H1 (cell line): Measurements from ENCODE around the gene CCDC179. TPM values are rescaled to one million over a fixed set of nuclear protein-coding genes. Genes with fewer than 3 reads are reported as not detected.

Source experiments
- CTCF ChIA-PET: fragments of 300-600 bp; sonication (Branson Sonifier 250); formaldehyde crosslinking; loops from one replicate; lab custom pipeline; 2021; ENCODE audit not compliant: partially characterized antibody; lab: Charles Lee
- POLR2A ChIA-PET: fragments of 300-600 bp; sonication (Branson Sonifier 250); formaldehyde crosslinking; loops from one replicate; lab custom pipeline; 2021; ENCODE audit warnings: inconsistent platforms; ENCODE audit not compliant: partially characterized antibody; lab: Charles Lee
- DNase-seq, 2 experiments: peaks; one replicate each; pipeline versions ENCODE4 v3.0.0 to v3.0.0-alpha.2; 2010 to 2022; ENCODE audit warnings: low spot score in 2 of 2, low read depth in 1 of 2, mixed read lengths in 1 of 2
- FAIRE-seq: peaks from 2 replicates; lab custom pipeline; 2011; peaks lifted over from hg19 to GRCh38; lab: Jason Lieb, UNC
- H2AFZ ChIP-seq: 2 replicates; pipeline ENCODE4 v1.8.1; 2012; ENCODE audit warnings: low read length, inconsistent platforms
- H2AK5ac ChIP-seq: 2 replicates; pipeline ENCODE4 v1.6.1; 2013; ENCODE audit warnings: low read depth, low read length
- H2BK120ac ChIP-seq: replicated peaks from 2 replicates; pipeline ENCODE3; 2013; ENCODE audit warnings: low read depth, low read length, inconsistent platforms
- H2BK12ac ChIP-seq: 2 replicates; pipeline ENCODE4 v1.6.1; 2013; ENCODE audit warnings: low read depth, low read length
- H2BK15ac ChIP-seq: 2 replicates; pipeline ENCODE4 v1.6.1; 2013; ENCODE audit warnings: low read length
- H2BK20ac ChIP-seq: 2 replicates; pipeline ENCODE4 v1.6.1; 2013; ENCODE audit warnings: low read length
- H2BK5ac ChIP-seq: 2 replicates; pipeline ENCODE4 v1.6.1; 2013; ENCODE audit warnings: low read depth, low read length
- H3K14ac ChIP-seq: 2 replicates; pipeline ENCODE4 v1.6.1; 2013; ENCODE audit warnings: inconsistent platforms; ENCODE audit not compliant: insufficient read length
- H3K18ac ChIP-seq: 2 replicates; pipeline ENCODE4 v1.6.1; 2013; ENCODE audit warnings: low read length; ENCODE audit errors: extremely low read depth
- H3K23ac ChIP-seq: 2 replicates; pipeline ENCODE4 v1.6.1; 2013; ENCODE audit warnings: inconsistent platforms; ENCODE audit not compliant: insufficient read length
- H3K23me2 ChIP-seq: 2 replicates; pipeline ENCODE4 v1.6.1; 2013; ENCODE audit warnings: low read depth, low read length
- H3K27ac ChIP-seq: 2 replicates; pipeline ENCODE4 v1.6.1; 2011; ENCODE audit warnings: low read depth, low read length, inconsistent platforms
- H3K27me3 ChIP-seq, 4 experiments: replicated peaks in 1 of 4; 1 replicate in 1 of 4; 2 replicates in 3 of 4; pipeline versions ENCODE4 v1.6.1 to v1.8.1; 2011 to 2013; ENCODE audit warnings: low read length in 3 of 4, mild to moderate bottlenecking in 3 of 4, inconsistent platforms in 2 of 4, mixed read lengths in 2 of 4, moderate library complexity in 1 of 4; ENCODE audit not compliant: control insufficient read depth in 3 of 4, insufficient read depth in 3 of 4; ENCODE audit errors: extremely low read depth in 1 of 4
- H3K36me3 ChIP-seq, 4 experiments: 2 replicates each; pipeline versions ENCODE4 v1.6.1 to v1.8.1; 2011 to 2013; ENCODE audit warnings: mild to moderate bottlenecking in 4 of 4, low read length in 3 of 4, moderate library complexity in 2 of 4, control low read depth in 1 of 4, inconsistent platforms in 1 of 4; ENCODE audit not compliant: insufficient read depth in 4 of 4, control insufficient read depth in 2 of 4
- H3K4ac ChIP-seq: replicated peaks from 2 replicates; pipeline ENCODE3; 2013; ENCODE audit warnings: low read length, low read depth, mixed read lengths, inconsistent platforms; ENCODE audit not compliant: insufficient read length
- H3K4me1 ChIP-seq, 4 experiments: replicated peaks in 1 of 4; 1 replicate in 1 of 4; 2 replicates in 3 of 4; pipeline versions ENCODE4 v1.6.1 to v1.8.1; 2011 to 2013; ENCODE audit warnings: low read length in 3 of 4, inconsistent platforms in 2 of 4, mixed read lengths in 1 of 4; ENCODE audit not compliant: insufficient read depth in 4 of 4, control insufficient read depth in 3 of 4
- H3K4me2 ChIP-seq, 2 experiments: 2 replicates each; pipeline versions ENCODE4 v1.6.1 to v1.8.1; 2011 to 2013; ENCODE audit warnings: low read depth in 2 of 2, low read length in 2 of 2, control low read depth in 1 of 2, inconsistent platforms in 1 of 2, mild to moderate bottlenecking in 1 of 2; ENCODE audit not compliant: insufficient read depth in 1 of 2
- H3K4me3 ChIP-seq, 4 experiments: fragments of 200-600, 300-600 bp in 1 of 4; sonication (generic), shearing (Covaris generic), sonication (Bioruptor Twin) in 1 of 4; 2 replicates each; pipeline versions ENCODE4 v1.5.1 to v1.8.1; 2011 to 2016; ENCODE audit warnings: low read length in 4 of 4, low read depth in 3 of 4, control low read depth in 2 of 4, inconsistent platforms in 2 of 4, mild to moderate bottlenecking in 2 of 4, mixed read lengths in 1 of 4, moderate library complexity in 1 of 4; ENCODE audit not compliant: insufficient read depth in 2 of 4; ENCODE audit errors: extremely low read depth in 1 of 4
- H3K56ac ChIP-seq: replicated peaks from 2 replicates; pipeline ENCODE3; 2013; ENCODE audit warnings: low read depth, mild to moderate bottlenecking, mixed read lengths, low read length, inconsistent platforms; ENCODE audit not compliant: insufficient read length
- H3K79me1 ChIP-seq: 2 replicates; pipeline ENCODE4 v1.6.1; 2013; ENCODE audit warnings: low read depth, low read length, control low read depth
- H3K79me2 ChIP-seq, 2 experiments: 2 replicates each; pipeline versions ENCODE4 v1.6.1 to v1.8.1; 2012 to 2013; ENCODE audit warnings: low read length in 2 of 2, mild to moderate bottlenecking in 2 of 2, inconsistent platforms in 1 of 2; ENCODE audit not compliant: insufficient read depth in 2 of 2, control insufficient read depth in 1 of 2
- H3K9ac ChIP-seq, 4 experiments: replicated peaks in 1 of 4; 1 replicate in 1 of 4; 2 replicates in 3 of 4; pipeline versions ENCODE4 v1.6.1 to v1.8.1; 2011 to 2013; ENCODE audit warnings: low read depth in 3 of 4, low read length in 3 of 4, control low read depth in 2 of 4, mild to moderate bottlenecking in 2 of 4, moderate library complexity in 2 of 4, inconsistent platforms in 1 of 4; ENCODE audit errors: extremely low read depth in 1 of 4
- H3K9me3 ChIP-seq, 2 experiments: 2 replicates each; pipeline versions ENCODE4 v1.6.1 to v1.8.1; 2012 to 2013; ENCODE audit warnings: mild to moderate bottlenecking in 2 of 2, moderate library complexity in 2 of 2, control low read depth in 1 of 2, inconsistent platforms in 1 of 2, low read depth in 1 of 2, low read length in 1 of 2, mixed read lengths in 1 of 2; ENCODE audit not compliant: insufficient read depth in 2 of 2
- H4K20me1 ChIP-seq, 2 experiments: replicated peaks in 1 of 2; 2 replicates each; pipeline versions ENCODE3 to v1.8.1; 2011 to 2013; ENCODE audit warnings: inconsistent platforms in 2 of 2, low read length in 2 of 2, mild to moderate bottlenecking in 1 of 2; ENCODE audit not compliant: insufficient read depth in 2 of 2, control insufficient read depth in 1 of 2
- H4K5ac ChIP-seq: 2 replicates; pipeline ENCODE4 v1.6.1; 2013; ENCODE audit warnings: low read length, low read depth, mixed read lengths, inconsistent platforms; ENCODE audit not compliant: insufficient read length
- H4K8ac ChIP-seq: 2 replicates; pipeline ENCODE4 v1.8.0; 2013; ENCODE audit warnings: mild to moderate bottlenecking, moderate library complexity, low read length, inconsistent platforms; ENCODE audit not compliant: insufficient read depth; ENCODE audit errors: extremely low read depth
- H4K91ac ChIP-seq: replicated peaks from 2 replicates; pipeline ENCODE3; 2013; ENCODE audit warnings: low read length, mixed read lengths, inconsistent platforms; ENCODE audit not compliant: insufficient read length
- ATF3 ChIP-seq: IDR thresholded peaks from 2 replicates; pipeline ENCODE4 v1.6.1; 2011; ENCODE audit warnings: low read depth, mild to moderate bottlenecking, low read length; ENCODE audit not compliant: insufficient read depth
- CREB1 ChIP-seq: IDR thresholded peaks from 2 replicates; pipeline ENCODE4 v1.6.1; 2012; ENCODE audit warnings: inconsistent platforms
- E2F6 ChIP-seq: IDR thresholded peaks from 2 replicates; pipeline ENCODE4 v1.6.1; 2012; ENCODE audit warnings: inconsistent platforms
- GTF2F1 ChIP-seq: IDR thresholded peaks from 2 replicates; pipeline ENCODE4 v1.6.1; 2012; ENCODE audit warnings: low read depth, low read length, improper control_type of control experiment, borderline replicate concordance
- KDM5A ChIP-seq: fragments of 200-600 bp; IDR thresholded peaks from 2 replicates; pipeline ENCODE4 v1.7.1; 2012; ENCODE audit warnings: mild to moderate bottlenecking, low read length, inconsistent platforms, mixed read lengths
- MAX ChIP-seq: IDR thresholded peaks from 2 replicates; pipeline ENCODE4 v1.6.1; 2012; ENCODE audit warnings: inconsistent platforms
- PHF8 ChIP-seq: fragments of 200-600 bp; sonication (generic); conservative IDR thresholded peaks from 2 replicates; pipeline ENCODE4 v1.7.1; 2012; ENCODE audit warnings: low read depth, mild to moderate bottlenecking, inconsistent platforms, low read length, moderate library complexity
- RAD21 ChIP-seq, 2 experiments: IDR thresholded peaks in 1 of 2; conservative IDR thresholded peaks in 1 of 2; 2 replicates each; pipeline ENCODE4 v1.6.1; 2011; ENCODE audit warnings: low read depth in 2 of 2, low read length in 2 of 2, improper control_type of control experiment in 1 of 2, inconsistent platforms in 1 of 2, mild to moderate bottlenecking in 1 of 2, moderate library complexity in 1 of 2
- RXRA ChIP-seq: IDR thresholded peaks from 2 replicates; pipeline ENCODE4 v1.6.1; 2011; ENCODE audit warnings: low read depth, mild to moderate bottlenecking, low read length, moderate library complexity; ENCODE audit not compliant: insufficient read depth
- TBP ChIP-seq: IDR thresholded peaks from 2 replicates; pipeline ENCODE4 v1.6.1; 2011; ENCODE audit warnings: low read depth, low read length, improper control_type of control experiment
- YY1 ChIP-seq: IDR thresholded peaks from 2 replicates; pipeline ENCODE4 v1.6.1; 2011; ENCODE audit warnings: low read depth, mild to moderate bottlenecking, low read length
- WGBS, 2 experiments: shearing (Covaris generic) in 1 of 2; methylation state at CpG; one replicate each; pipeline versions ENCODE4 v1.1.6 to v1.1.7; 2013 to 2015; ENCODE audit warnings: low lambda C conversion rate in 2 of 2, mixed read lengths in 2 of 2, inconsistent platforms in 1 of 2, low coverage in 1 of 2, missing lambda C conversion rate in 1 of 2; ENCODE audit not compliant: insufficient replicate concordance in 2 of 2, insufficient coverage in 1 of 2, insufficient read length in 1 of 2; ENCODE audit errors: extremely low coverage in 1 of 2, missing lambda C conversion rate in 1 of 2; 5-methylcytosine and 5-hydroxymethylcytosine counted together
- polyA plus RNA-seq, 7 experiments: library from polyadenylated mRNA; depleted of rRNA in 3 of 7; stranded (reverse) in 5 of 7; unstranded in 2 of 7; fragments of >200 nt in 5 of 7; fragments of 200-250 nt in 2 of 7; gene quantifications; 1 replicate in 5 of 7; 2 replicates in 1 of 7; 4 replicates in 1 of 7; pipeline versions ENCODE4 v1.2.1 to v1.2.3, GENCODE V29; 2011 to 2013; ENCODE audit warnings: missing spikeins in 2 of 7, mixed read lengths in 2 of 7
- total RNA-seq: library from RNA; stranded (reverse); fragmentation: NEBNext Ultra II Directional; extraction: Animal tissue kit (Norgen Biotek cat#: 25700); gene quantifications from 2 replicates; pipeline ENCODE4 v1.2.1, GENCODE V29; 2021

The CCDC179 gene
- total and polyA plus RNA-seq, 2 of the 8 experiments (the other 6 are each of a cell fraction or from before 2014, with no cell fraction given) = not detected

DNA sequence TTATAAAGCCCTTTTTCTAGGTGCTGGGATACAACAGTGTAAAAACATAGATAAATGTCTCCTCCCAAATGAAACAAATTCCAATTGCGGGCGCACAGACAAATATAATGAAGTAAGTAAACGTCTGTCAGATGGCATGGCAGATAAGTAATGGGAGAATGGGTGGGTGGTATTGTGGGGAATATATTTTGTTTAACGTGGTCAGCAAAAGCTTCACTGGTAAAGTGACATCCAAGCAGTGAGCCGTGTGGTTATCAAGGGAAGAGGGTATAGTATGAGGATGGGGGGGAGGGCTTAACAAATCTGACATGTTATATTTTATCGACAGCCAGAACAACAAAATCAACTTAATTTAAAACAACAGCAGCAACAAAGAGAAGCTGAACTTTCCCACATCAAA, 31.9 kb downstream of the CCDC179 start:
- no peak overlapping the region for H4K5ac ChIP-seq
- no peak overlapping the region for H3K27ac ChIP-seq
- 82% methylated on average over 6 of the region's 6 CpGs; no CpG with 5 or more reads in 1 of the 2 experiments for WGBS, 2 experiments
- H2BK120ac ChIP-seq = no peak overlapping the region
- no peak overlapping the region for H3K56ac ChIP-seq
- no peak overlapping the region for H3K18ac ChIP-seq
- no peak overlapping the region for H3K23ac ChIP-seq
- no peaks in the 10 kb centered on the region for H4K20me1 ChIP-seq
- no peak overlapping the region for H2BK12ac ChIP-seq
- no peak overlapping the region for H2BK5ac ChIP-seq
- H3K79me2 ChIP-seq = no peaks in the 10 kb centered on the region
- no peaks in the 10 kb centered on the region for H3K9me3 ChIP-seq
- no peak overlapping the region for H3K4ac ChIP-seq
- no peak overlapping the region; a peak in 1 of 7 replicates for H3K9ac ChIP-seq
- H2BK20ac ChIP-seq = no peak overlapping the region
- H3K36me3 ChIP-seq = no peaks in the 10 kb centered on the region
- H2AFZ ChIP-seq = no peak overlapping the region
- ChIA-PET POLR2A (interaction anchor here (0.7 to 1.5 kb wide), 3 partner anchors 8 to 359 kb away, joined by 3 to 4 read pairs (median 3); no protein-coding TSS in a partner anchor), CTCF (interaction anchor here (0.7 to 1.8 kb wide), 5 partner anchors 14 to 585 kb away, joined by 3 to 4 read pairs (median 3); partner anchors contain the start of gene FANCF)
- H3K27me3 ChIP-seq = 0 out of 7 replicates have a peak, but pooled peaks cover 0 to 2% (median 0%) of the 10 kb centered on the region in 4 experiments
- H4K91ac ChIP-seq = no peak overlapping the region
- no peak overlapping the region for H4K8ac ChIP-seq
- peak overlapping the region in 1 of 4 experiments; percentile 77; a peak in 2 of 8 replicates for H3K4me3 ChIP-seq
- H3K14ac ChIP-seq = no peak overlapping the region
- H3K4me1 ChIP-seq = peaks cover 0 to 4% (median 0%) of the 10 kb centered on the region in 4 experiments; a peak in 1 of 7 replicates
- H2BK15ac ChIP-seq = no peak overlapping the region
- no peaks in the 10 kb centered on the region for H3K79me1 ChIP-seq
- no peaks in the 10 kb centered on the region; the same call in 1 of the 2 replicates for H3K23me2 ChIP-seq
- no peak for FAIRE-seq
- H3K4me2 ChIP-seq = peak overlapping the region; percentile 60 to 93; a peak in 2 of 4 replicates
- H2AK5ac ChIP-seq = no peak overlapping the region
- DNase-seq = no peak
- TF ChIP-seq PHF8 (no peak), KDM5A (no peak), TBP (no peak), E2F6 (no peak), CREB1 (no peak), GTF2F1 (no peak), MAX (no peak), ATF3 (no peak), RAD21 (IDR thresholded peaks at IDR 0.05 in 1 of 2, conservative IDR thresholded peaks at IDR 0.05 in 1 of 2; ENCODE audit: low read depth in 2 of 2, low read length in 2 of 2) (no peak), RXRA (no peak), YY1 (no peak)
